Activated gamma-delta T cell (primary cell): ENCODE data around the gene TDP2.
"Not testable (repeated sequence)": the region's sequence is repeated elsewhere in the genome, so short reads cannot be mapped to it uniquely, and the experiment has no call there.

Experiments
- DNase-seq: peaks from one replicate; lab custom pipeline; 2025; lab: John Stamatoyannopoulos, UW
- total RNA-seq, 2 donors: gene quantifications; one replicate each; lab custom pipeline; 2026; lab: John Stamatoyannopoulos, UW

The TDP2 gene
- total RNA-seq, result 54.5 to 62.5 reads per million in 2 donors

DNA sequence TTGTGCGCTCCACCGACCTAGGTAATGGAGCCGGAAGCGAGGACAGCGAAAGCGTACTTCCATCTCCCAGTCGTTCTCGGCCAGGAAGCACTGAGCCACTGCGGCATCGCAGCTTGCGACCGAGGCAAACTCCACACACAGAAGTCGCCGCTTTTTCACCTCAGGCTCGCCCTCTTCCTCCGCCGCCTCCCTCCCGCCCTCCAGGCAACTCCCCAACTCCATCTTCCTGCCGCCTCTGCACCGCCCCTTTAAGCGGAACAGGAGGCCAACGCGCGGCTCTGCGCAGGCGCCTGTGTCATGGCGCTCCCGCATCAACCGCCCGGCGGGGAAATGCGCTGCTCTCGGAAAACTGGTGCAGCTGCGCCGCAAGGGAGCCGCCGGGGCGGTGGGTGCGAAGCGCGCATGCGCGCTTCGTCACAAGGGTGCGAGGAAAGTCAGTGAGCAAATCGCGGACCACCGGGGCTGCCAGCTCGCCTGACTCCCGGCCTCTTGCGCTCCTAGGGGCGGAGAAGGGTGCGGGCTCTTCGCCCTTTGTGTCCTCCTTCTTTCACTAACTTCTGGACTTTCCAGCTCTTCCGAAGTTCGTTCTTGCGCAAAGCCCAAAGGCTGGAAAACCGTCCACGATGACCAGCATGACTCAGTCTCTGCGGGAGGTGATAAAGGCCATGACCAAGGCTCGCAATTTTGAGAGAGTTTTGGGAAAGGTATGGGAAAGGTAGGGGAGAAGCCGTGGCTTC is at the start of gene TDP2, which contains the start of gene ACOT13:
TSS of gene TDP2 (minus strand) at position 259 of the 737 bp plus-strand sequence. CDS start at position 222, 37 bp downstream.
TSS of gene ACOT13 (plus strand) at position 437 of the 737 bp plus-strand sequence. CDS start at position 624, 187 bp downstream.
- DNase-seq, result peak; percentile 97

GRCh38 chr6:24710519-24711303 is 44.0 kb upstream of the TDP2 start:
- no peak for DNase-seq

DNA sequence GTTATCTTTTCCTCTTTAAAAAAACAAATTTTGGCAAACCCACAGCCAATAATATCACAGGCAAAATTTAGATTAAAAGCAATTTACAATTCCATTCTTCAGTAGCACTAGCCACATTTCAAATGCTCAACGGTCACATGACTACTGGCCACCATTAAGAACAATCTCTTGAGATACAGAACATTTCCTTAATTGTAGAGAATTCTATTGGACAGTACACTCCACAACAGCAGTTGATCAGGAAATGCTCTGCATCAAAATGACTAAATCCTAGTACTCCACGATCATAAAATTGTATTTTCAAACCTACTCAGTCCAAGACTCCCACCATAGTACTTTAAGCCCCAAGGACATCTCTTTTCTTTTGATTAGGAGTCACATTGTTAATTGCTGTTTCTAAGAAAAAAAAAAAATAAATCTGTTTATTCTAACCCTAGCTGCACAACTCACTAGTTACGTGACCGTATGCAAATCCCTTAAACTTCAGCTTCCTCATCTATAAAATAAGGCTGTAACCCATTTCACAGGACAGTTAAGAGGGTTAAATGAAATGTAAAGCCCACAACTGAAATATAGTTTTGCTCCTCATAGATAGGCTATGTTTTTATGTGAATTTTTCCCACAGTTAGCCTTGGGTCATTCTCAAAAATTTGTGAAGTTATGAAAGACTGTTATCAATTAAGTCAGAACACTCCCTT is 42.5 kb upstream of the TDP2 start:
- no peak for DNase-seq

GRCh38 chr6:24708612-24709011 is 41.9 kb upstream of the TDP2 start:
- DNase-seq, result no peak

DNA sequence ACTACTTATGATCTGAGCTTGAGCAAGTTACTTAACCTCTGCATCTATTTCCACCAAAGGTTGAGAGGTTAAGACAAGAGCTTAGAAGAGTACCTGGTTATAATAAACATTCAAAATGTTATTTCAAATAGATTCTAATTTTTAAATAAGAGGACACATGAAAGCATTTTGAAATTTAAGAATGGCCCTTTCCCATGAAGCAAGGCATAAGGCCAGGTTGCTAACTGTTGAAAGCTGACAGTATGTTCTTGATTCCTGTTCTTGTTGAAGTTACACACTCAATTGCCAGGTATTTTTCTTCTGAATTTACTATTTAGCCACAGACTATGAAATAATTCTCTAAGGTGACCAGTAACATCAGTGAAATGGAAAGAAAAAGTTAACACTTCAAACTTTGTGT is 37.8 kb upstream of the TDP2 start:
- DNase-seq, result no peak

- DNase-seq, result no peak
Measured at GRCh38 chr6:24702720-24703282, 36.1 kb upstream of the TDP2 start.

DNA sequence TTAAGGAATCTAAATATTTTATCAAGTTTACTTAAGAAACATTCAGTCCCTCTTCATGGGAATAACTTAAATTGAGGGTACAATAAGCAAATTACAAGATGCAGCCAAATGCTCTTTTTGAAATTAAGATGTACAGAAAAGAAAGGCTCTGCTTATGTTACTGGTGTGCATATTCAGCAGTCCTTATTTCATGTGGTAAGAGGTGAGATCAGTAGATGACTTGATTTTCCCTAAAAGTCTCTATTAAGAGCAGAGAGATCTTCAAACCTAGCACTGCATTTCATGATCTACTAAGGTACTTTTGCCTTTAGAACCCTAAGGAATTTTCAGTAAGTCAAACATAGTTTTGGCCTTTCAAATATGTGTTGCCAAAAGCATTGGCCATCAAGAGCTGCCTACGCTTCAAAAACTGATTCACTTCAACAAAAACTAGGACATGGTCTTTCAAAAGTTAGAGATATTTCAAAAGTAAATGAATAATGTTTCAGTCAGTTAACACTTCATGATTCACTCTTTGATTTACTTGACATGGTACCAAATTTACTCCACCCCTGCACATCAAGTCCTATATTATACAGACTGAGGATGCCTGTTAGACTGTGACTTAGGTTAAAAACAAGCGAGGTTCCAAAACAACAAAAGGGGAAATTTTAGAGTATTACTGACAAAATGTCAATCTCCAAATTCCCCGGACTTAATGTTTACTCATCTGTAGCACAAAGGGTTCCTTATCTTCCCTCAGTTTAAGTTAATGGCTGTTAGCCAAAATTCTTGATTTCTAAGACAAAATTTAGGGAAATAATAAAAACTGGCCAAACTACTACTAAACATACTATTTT is 33.0 kb upstream of the TDP2 start:
- DNase-seq, result no peak

DNA sequence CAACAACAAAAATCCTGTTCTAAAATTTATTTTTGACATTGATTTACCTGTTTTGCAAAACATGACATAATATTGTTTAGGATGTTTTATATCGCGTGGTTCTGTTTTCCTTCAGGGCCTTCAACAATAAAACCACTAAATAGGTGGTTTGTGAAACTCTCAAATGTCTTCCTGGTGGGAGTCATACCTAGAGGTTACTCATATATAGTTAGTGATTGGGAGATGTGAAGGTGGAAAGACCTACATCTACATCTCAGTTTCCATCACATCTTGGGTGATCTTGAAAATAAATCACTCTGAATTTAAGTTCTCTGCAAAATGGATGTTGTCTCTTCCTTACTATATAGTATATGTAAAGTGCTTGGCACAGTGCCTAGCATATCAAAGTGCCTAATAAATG is 29.4 kb upstream of the TDP2 start:
- no peak for DNase-seq

DNA sequence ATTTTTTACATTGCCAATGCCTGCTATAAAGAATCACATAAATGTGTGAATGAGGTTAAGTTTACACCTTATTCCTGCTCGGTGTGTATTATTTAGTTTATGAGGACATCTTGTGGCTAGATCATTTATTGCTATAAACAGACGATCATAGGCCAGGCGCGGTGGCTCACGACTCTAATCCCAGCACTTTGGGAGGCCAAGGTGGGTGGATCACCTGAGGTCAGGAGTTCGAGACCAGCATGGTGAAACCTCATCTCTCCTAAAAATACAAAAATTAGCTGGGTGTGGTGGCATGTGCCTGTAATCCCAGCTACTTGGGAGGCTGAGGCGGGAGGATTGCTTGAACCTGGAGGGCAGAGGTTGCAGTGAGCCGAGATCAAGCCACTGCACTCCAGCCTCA is 28.9 kb upstream of the TDP2 start:
- DNase-seq, result not testable (repeated sequence)

- DNase-seq, result no peak
Measured at GRCh38 chr6:24694198-24694597, 27.5 kb upstream of the TDP2 start.

DNA sequence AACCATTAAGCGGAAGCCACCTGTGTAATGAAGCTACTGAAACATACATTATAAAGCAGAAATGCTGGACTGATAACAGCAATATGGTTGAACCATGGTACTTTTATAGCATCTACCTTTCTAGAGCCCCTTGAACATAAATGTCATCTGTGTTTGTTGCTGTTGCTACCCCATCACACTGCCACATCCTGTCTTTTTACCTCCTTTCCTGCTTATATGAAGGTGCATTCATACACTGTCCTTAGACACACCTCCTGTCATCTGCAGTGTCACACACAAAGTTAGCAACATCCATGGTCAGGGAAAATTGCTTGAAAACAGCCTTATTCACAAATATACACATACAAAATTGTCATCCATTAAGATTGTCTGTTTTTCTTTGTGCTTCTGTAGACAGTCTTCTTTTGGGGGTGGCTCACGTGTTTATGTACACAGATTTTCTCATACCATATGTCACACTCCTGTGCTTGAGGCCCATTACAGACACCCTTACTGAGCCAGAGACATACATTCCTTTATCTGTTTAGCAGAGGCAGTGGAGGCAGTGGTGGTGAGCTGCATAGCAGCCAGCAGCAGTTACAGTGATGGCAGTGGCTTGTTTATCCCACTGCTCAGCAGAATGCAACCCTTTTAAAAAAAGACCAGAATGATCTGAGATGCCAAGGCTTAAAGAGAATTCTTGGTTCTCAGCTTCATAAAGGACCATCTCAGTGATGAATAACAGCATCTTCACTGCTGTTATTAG is 26.3 kb upstream of the TDP2 start:
- DNase-seq, result no peak

- no peak for DNase-seq
Measured at GRCh38 chr6:24692415-24692814, 25.7 kb upstream of the TDP2 start.

DNA sequence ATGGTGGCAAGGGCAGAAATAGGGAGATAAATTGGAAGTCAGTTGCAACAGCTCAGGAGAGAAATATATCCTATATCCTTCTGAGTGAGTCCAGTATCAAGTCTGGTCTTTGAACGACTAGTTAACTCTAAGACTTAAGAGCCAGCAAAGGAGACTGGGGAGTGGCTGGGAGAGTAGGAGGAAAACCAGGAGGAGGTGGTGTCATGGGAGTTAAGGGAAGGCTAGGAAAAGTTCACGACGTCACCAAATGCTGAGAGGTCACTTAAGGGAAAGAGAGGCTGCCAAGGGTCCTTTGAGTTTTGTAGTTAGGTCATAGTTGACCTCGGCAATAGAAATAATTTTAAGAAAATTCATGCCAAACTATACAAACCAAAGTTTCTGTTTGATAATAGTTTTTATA is 25.3 kb upstream of the TDP2 start:
- no peak for DNase-seq

GRCh38 chr6:24691550-24691949 is 24.9 kb upstream of the TDP2 start:
- no peak for DNase-seq

- no peak for DNase-seq
Measured at GRCh38 chr6:24690593-24690992, 23.9 kb upstream of the TDP2 start.

DNA sequence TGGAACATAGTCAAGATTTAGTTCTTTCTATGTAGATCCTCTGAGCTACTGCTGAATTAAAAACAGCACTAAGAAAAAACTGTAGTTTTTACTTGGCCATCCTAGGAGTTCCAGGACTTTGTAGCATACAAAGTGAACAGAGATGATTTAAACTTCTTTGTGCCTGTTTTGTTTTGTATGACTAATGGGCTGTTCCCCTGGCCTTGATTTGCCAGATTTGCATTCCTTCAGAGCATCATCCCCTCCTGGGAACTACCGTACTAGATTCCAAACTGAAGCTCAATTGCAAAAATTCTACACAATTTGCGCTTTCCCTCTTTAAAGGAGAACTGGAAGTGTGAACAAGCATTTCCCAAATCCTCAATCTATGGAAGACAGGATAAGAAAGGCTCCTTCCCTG is 23.3 kb upstream of the TDP2 start:
- DNase-seq, result no peak

GRCh38 chr6:24686946-24687345 is 20.2 kb upstream of the TDP2 start:
- no peak for DNase-seq

DNA sequence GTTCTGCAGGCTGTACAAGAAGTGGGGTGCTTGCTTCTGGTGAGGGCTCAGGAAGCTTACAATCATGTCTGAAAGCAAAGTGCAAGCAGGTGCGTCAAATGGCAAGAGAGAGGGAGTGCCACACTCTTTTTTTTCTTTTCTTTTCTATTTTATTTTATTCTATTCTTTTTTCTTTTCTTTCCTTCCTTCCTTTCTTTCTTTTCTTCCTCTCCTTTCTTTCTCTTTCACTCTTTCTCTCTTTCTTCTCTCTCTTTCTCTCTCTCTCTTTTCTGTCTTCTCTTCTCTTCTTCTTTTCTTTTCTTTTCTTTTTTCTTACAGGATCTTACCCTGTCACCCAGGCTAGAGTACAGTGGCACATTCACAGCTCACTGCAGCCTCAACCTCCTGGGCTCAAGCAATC is 19.7 kb upstream of the TDP2 start:
- DNase-seq, result no peak

GRCh38 chr6:24683297-24684296 is 16.9 kb upstream of the TDP2 start:
- DNase-seq, result no peak
